Ramos (cell line): ENCODE measurements around the gene ATP10A.

ENCODE experiments used
- in situ Hi-C: fragments of 300-500 bp; cut with MboI; formaldehyde crosslinking; loops from one replicate; pipeline ENCODE4 v1.14.3; 2022; ENCODE audit warnings: low sequenced_read_pairs; ENCODE audit not compliant: unreplicated experiment

ATP10A gene

DNA sequence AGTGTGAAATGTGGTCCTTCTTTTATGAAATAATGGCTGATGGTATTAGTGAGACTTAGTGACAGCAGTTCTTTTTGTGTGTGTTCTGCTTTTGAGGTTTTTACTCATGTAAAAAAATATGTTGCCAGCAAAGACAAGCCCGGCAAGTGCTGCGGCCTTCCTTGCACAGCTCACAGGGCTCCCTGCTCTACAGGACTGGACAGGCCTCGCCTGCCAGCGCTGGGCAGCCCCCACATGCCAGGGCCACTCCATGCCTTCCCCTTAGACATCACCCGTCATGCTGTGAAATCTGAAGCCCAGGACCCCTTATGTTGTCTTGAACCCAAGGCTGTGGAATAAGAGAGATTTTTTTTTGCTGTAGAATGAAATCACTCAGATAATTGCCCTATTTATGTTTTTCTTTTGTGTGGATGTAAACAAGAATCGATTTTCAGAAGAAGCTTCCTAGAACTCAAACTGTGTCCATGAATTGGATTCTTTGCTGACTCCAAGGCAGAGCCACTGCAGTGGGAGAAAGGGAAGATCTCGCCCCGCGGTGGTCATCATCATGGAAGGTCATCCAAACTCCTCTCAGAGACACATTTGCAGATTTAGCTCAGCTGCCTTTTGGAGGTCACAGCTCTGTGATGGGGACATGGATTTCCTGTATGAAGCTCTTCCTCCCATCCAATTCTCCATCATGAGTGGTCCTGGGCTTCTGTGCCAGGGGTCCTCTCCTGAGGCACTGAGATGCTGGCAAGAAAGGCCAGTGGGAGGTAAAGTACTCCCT is 150.8 kb downstream of the ATP10A start:
- in situ Hi-C loops: no loop called here

DNA sequence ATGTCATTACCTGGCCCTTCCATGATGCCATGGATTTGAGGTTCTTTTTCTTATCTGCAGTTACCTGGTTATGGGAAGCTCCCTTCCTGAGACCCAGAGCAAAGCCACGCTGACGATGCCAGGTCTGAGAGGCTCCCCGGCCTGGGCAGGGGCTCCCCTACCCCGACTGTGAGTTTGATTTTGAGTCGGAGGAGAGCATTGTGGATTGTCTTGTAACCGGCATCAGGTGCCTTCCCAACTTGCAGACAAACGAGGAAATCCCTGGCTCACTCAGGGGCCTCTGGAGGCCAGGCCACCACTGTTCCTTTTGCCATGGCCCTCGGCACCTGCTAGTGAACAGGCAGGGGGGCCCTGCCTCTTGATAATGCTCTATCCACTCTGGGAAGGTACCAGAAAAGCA is 151.4 kb downstream of the ATP10A start:
- in situ Hi-C loops: no loop called here

DNA sequence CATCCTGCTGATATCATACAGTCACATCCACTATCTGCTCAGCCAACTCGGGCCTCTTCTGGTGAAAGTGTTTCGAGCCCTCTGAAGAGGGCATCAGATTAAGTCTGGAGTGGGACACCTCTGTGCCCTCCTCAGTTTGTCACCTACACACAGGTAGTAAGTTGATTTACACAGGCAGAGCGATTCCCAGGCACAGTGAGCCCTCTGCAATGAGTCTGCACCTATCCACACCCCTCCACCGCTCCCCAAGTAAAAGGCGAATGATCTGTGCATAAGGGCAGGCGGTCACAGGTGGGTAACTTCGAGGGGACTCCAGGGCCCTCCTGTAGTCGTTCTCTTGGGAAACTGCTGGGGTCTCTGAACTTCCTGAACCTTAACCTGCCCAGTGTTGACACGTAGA is 152.0 kb downstream of the ATP10A start:
- in situ Hi-C loops: no loop called here

DNA sequence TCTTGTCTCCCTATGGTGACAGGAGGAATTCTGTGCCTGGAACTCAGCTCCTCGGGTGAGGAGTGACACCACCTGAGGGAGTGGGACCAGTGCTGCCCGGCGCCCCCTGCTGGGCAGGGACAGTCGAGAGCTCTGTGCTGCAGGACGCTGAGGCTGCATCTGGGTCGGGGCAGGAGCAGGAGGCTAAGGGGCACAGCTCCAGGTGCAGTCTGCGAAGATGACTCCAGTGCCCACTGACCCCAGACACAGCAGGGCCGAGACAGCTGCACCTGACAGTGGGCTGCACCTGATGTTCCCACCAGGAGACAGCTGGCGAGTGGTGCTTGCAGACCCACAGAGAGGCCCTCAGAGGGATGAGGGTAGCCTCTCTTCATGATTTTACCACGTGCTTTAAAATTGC is 152.9 kb downstream of the ATP10A start:
- in situ Hi-C loops: no loop called here

DNA sequence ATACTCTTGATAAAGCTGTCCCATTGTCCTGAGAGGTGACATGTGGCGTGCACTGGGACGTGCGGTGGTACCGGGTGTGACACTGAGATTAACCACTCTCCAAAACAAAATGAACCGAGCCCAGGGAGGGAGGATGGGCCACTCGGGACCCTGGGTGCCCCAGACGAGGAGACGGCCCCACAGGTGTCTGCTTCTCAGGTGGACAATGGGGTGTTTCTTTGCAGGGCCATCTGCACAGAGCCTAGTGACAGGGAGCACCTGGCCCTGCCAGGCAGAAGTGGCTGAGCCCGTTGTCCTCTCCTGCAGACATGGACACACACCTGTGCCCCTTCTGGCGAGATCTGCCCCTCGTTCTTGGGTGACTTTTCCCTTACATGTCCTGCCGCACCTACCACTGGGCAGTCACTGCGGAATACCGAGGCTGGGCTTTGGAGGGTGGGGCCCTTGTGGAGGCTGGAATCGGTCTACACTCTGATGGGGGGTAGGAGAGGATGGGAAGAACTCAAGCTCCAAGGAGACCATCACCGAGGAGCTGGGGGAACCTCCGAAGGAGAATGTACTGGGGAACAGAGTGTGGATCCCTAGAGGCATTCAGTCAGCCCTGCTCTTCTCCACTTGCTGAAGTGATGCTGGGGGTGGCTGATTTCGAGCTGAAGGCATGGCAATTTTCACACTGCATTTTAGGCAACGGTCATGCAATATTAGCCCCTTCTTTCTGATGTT is 153.5 kb downstream of the ATP10A start:
- in situ Hi-C loops: no loop called here

DNA sequence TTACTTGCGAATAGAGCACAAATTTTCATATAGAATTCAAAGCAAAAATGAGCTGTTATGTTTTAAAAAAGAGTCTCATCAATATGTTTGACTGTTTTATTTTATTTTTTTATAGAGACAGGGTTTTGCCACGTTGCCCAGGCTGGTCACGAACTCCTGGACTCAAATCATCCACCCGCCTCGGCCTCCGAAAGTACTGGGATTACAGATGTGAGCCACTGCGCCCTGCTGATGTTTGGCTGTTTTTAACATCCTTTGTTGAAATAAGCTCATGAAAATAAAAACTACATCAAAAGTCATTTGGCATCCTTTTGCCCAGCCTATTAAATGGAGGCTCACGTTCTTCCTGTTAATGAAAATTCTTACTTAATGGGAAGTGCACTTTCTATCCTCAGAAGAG is 154.7 kb downstream of the ATP10A start:
- in situ Hi-C loops: no loop called here

DNA sequence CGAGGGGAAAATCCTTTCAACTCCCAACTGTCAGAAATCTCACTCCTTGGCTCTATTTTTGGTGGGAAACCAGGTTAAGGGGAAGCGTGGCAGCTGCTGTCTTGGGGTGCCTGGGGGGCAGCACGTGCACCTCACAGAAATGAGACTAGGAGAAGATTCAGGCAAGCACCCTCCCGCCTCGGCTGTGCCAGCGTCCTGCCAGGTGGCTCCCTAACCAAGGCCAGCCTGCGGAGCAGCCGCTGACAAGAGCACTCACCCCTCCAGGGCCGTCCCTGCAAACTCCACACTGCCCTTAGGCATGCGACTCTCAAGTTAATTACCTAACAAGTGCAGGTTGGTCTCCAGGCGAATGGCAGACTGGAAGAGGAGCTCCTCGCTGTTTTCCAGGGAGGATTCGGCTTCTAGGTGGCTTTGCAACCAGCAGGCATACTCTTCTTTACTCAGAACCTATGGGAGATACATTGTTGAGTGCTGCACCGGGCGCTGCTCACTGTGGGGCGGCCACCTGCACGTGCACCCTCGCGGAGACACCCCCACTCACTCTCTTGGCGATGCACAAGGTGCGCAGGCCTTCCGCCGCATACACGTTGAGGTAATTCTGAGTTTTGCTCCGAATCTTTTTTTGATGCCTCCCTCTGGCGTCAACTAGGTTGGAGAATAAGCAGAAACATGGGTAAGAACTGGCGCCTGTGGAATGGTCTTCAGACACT is 155.3 kb downstream of the ATP10A start:
- in situ Hi-C loops: no loop called here

DNA sequence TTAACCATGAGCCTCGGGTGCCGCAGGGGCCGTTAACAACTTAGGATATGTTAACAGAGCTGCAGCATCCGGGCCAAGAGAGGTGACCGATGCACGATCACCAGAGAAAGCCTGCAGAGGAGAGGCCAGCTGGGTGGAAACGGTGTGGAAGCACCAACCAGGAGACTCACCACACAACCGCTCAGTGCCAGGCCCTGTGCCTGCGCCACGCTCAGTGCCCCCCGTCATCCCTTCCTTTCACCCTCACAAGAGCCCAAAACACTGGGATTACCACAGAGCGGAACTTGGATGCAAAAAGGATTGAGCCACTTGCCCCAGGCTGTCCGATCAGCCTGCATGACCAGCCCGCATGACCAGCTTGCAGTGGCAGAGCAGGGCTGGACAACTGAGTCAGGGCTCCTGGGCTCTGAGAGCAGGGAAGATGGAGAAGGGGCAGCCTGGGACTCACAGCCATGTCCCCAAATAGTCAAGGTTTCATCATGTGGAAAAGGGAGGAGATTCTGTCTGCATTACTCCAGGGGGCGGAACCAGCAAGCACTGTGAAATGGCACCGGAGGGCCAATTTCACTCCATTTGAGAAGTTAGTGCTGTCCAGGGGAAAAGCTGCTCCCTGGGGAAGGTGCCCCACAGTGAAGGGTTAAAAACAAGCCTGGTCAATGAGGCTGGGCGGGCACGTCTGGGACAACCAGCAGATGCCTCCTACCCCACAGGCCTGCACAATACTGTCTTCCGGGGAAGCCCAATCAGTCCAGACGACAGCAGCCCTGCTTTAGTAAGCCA is 156.8 kb downstream of the ATP10A start:
- in situ Hi-C loops: no loop called here

DNA sequence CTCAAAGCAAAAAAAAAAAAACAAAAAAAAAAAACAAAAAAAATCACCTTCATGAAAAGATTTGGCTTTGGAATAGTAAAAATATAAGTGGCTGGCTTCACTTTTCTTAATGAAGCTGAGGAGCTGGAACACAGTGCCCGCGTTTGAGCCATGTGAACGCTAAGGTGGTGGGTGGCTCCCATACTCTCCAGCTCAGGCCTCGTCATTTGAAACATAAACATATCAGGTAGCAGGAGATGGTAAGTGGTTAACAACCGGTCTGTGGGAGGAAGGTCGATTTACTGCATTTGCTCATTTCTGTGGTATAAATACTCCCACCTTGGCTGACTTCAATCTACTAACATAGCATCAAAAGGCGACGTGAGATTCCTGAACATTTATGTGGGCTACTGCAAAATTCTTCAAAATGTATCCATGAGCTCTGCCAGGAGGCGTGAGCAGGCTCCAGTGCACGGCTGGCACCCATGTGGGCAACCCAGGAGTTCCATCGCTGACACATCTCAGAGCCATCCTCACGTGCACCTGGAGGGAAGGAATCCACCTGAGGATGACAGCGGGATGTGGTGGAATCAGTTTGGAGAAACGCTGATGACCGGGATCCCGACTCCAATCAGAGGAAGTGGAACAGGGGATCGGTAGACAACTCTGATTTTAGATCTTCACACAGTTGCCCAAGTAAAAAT is 157.6 kb downstream of the ATP10A start:
- in situ Hi-C loops: no loop called here

DNA sequence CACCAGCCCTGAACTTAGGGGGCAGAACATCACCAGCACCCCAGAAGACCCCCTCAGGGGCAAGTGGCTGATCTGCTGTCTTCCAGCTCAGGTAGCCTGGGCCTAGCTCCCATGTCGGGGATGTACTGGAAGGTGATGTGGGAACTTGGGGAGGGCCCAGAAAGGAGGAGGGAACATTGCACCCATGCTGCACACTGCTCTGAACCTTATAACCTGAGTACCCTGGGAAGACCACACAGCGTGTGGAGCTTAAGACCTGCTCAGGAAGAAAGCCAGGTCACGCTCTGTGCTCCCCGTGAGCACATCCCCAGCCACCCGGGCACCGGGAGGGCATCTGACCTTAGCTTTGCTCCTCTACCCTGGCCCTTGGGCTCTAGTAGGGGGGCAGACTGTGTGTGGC is 159.4 kb downstream of the ATP10A start:
- in situ Hi-C loops: no loop called here

DNA sequence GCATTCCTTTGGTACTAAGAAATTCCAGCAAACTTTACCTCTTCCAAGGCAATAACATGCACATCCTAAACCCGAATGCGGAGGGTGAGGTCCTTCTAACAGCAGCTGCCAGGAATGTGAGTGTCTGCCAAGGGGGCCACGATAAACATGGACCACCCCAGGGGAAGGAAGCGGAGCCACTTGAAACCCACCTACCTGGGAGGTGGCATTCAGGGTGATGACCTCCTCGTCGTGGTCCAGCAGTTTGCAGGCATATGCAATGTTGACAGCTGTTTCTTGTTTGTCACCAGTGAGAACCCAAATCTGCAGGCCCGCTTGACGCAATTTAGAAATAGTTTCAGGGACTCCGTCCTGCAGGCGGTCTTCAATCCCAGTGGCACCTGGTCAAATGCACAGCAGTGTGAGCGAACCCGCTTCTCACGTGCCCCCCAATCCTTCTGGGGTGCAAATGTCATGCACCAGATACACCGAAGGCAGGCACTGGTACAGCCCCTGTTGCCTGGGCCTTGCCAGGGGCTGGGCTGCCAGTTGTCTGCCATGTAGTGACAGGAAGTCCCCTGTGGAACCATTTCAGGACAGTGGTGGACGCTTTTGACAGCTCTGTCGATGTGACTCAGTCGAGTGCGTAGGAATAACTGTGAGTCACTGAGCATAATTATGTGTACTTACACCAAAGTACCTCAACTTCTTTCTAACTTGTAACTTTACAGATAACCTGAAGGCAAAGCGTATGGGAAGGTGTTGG is 161.2 kb downstream of the ATP10A start:
- in situ Hi-C loops: no loop called here

DNA sequence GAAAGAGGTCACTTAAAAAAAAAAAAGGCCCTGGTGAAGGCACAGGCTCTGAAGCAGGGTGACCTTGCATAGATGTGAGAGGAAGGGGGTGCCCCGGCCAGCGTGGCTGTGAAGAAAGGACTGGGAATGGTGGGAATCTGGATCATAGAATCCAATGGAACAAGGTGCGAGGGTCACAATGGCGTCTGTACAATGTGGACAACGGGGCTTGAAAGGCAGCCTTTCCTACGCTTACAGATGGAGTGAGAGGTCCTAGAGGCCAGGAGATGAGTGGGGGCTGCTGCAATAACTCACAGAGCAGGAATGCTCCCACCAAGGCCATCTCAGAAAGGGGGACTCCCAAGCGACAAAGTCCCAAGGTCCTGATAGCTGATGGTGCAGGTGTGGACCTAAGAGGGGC is 162.2 kb downstream of the ATP10A start:
- in situ Hi-C loops: no loop called here

DNA sequence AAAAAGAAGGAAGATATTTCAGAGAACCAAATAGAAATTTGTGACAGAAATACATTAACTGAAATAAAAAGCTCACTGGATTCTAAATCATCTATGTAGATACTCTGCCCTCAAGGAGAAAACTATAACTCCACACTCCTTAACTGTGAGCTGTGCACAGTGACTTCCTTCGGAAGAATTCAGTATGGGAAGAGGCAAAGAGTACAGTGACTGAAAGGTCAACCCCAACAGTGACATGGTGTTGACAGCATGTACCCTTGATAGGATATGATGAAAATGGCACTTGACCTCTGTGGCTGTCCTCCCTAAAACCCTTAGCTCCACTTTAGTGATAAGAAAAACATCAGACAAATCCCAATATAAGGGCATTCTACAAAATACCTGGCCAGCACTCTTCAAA is 165.5 kb downstream of the ATP10A start:
- in situ Hi-C loops: no loop called here

DNA sequence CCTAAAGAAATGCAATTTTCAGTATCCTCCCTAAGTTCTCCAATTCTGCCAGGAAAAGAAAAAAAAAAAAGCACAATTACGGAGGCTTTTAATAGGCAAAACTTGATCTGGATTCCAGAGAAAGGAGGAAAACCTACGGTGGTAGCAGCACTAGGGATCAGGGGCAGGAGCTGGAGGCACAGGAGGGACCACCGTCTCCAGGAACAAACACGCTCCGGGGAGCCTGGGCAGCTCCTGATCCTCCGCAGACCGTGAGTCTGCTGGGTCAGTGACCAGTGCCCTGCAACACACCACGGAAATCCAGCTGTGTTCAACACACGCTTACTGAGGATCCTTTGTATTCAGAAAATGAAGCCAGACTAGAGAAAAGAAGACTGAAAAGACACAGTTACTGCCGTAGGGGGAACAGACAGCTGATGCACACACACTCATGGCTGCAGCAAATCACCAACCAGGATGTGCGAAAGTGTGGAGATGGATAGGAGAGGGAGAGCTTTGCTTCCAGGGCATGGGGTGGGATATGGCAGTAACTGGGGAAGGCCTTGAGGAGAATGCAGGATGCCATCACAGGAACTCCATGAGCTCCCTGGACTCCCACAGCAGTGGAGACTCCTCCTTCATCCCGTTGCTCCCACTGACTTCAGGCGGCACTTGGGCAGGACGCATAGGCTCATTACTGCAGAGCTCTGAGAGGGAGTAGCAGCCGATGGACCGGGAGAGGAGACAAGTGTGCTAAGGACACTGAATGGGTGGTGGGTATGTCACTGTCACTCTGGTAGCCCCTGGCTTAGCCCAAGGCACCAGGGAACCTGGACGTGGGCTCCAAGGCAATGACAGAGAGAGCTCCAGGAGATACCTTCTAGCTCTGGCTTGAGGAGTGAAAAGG is 167.0 kb downstream of the ATP10A start:
- in situ Hi-C loops: no loop called here

DNA sequence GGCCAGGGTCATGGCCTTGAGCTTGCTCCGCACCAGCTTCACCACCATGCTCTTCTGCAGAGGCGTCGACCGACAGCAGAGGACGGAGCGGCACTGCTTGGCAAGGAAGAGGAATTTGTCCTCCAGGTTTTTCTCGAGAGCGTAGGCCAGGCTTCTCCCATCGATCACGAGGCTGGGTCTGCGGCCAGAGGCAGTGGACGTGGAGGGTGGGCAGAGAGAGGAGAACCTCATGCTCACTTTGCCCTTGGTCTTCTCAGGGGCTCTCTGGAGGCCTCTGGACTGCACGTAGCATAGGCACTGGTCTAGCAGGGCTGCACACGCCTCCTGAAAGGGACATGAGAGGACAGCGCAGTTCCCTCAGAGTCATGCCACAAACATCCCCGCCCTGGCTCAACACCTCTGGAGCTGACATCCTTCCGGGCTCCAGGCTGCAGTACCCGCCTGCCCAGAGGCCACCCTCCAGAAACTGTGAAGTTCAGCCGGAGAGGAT is 168.3 kb downstream of the ATP10A start:
- in situ Hi-C loops: no loop called here

DNA sequence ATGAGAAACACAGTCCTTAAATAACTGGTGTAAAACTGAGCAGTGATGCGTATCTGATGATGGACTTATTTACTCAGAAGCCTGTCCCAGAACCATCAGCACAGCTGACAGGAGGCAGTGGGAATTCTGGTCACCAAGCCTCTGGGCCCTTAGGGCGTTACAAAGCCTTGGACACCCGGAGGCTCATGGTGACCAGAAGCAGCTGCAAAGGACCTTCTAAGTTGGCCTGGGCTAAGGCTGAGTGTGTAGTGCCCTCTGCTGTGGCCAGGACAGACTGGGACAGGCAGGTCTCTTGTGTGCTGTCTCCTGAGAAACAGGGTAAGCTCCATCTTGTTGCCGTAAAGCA is 168.9 kb downstream of the ATP10A start:
- in situ Hi-C loops: no loop called here

DNA sequence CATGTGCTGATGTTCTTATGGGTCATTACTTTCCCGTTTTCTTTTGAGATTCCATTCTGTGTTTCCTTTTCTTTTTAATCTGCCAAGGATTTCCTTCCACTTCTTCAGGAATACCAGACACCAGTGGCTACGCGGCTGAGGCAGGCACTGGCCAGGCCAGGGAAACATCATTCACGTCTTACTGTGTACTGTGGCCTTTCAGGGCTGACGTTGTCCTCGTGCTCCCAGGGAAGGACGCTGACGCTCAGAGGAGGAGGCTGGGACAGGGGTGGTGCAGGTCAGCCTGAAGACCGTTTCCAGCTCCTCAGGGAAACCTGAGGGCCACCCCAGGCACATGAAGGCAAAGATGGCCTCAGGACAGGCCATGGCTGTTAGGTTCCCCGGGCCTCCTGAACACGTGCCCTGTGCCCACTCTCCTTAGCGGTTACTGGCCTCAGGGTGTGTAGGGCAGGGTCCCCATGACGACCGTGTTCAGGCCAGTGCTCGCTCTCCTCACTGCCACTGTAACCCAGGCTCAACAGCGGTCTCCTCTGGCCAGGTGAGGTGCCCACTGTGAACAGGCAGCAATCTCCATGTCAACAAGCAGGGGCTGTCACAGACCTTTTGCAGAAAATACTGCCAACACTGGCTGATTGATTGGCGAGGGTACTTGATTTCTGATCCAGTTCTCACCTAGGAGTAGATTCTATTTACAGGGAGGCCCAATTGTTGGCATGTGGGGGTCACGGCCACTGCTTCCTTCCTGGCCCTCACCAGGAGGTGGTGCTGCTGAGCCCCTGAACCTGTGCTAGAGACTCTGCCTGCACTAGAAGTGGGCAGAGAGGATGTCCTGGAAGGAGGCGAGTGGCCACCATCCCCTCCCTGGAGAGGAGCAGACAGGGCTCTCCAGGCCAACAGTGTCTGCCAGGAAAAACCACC is 169.5 kb downstream of the ATP10A start:
- in situ Hi-C loops: no loop called here
